Fibroblast of pulmonary artery (primary cell): ENCODE measurements around the gene RHCE.
"Not testable (repeated sequence)": the region's sequence is repeated elsewhere in the genome, so short reads cannot be mapped to it uniquely, and the experiment has no call there.

ENCODE experiments used
- DNase-seq: peaks from one replicate; pipeline ENCODE4 v3.0.0-alpha.2; 2010; ENCODE audit warnings: low read depth
- H3K4me3 ChIP-seq: replicated peaks from 2 replicates; pipeline ENCODE4 v1.5.1; 2011; ENCODE audit warnings: low read depth, mild to moderate bottlenecking, control low read depth, low read length, moderate library complexity
- TF ChIP-seq, protein P1 (sequence below): IDR thresholded peaks from 2 replicates; pipeline ENCODE4 v1.5.1; 2011; ENCODE audit warnings: mild to moderate bottlenecking, control low read depth, low read length, inconsistent platforms; ENCODE audit errors: missing control alignments

The RHCE gene

DNA sequence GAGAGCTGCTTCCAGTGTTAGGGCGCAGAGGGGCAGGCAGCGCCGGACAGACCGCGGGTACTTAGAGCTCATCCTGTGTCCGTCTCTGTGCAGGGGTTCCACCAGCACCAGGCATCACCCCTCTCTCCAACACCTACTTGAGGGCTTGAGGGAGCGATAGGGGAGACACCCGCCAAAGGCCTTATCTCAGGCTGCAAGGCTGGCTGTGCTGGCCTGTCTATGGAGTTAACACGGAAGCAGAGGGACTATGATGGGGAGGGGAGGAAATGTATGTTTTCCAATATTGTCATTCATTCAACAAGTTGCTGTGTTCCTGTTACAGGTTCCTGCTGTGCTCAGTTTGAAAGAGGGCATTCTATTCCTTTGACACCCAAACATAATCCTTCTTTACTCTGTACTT lies at the start of gene RHCE:
RHCE (minus strand) TSS at position 111 of the 400 bp plus-strand sequence; CDS start at position 72, 39 bp downstream.
- not testable (repeated sequence) for DNase-seq

DNA sequence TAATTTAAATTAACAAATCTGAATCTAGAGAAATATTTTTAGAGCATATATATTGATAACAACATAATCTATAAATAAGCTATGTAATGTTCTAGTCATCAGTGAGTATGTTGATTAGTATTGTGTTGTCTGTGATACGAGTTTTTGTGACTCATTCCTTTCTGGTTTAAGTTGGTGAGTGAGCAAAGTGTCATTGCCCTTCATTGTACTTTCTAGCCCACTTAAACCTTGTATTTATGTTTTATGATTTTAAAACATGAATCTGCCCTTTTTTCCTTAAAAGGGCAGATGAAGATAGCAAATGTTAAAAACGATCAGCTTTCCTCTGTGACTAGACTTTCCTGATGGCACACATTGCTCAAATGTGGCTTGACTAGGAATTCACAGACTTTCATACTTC lies 48.6 kb upstream of the RHCE start:
- H3K4me3 ChIP-seq = no peak overlapping the region
- TF ChIP-seq, protein P1, sequence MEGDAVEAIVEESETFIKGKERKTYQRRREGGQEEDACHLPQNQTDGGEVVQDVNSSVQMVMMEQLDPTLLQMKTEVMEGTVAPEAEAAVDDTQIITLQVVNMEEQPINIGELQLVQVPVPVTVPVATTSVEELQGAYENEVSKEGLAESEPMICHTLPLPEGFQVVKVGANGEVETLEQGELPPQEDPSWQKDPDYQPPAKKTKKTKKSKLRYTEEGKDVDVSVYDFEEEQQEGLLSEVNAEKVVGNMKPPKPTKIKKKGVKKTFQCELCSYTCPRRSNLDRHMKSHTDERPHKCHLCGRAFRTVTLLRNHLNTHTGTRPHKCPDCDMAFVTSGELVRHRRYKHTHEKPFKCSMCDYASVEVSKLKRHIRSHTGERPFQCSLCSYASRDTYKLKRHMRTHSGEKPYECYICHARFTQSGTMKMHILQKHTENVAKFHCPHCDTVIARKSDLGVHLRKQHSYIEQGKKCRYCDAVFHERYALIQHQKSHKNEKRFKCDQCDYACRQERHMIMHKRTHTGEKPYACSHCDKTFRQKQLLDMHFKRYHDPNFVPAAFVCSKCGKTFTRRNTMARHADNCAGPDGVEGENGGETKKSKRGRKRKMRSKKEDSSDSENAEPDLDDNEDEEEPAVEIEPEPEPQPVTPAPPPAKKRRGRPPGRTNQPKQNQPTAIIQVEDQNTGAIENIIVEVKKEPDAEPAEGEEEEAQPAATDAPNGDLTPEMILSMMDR = no peak
- DNase-seq = peak; percentile 55

More for the DNA sequence above, at the start of gene RHCE:
- H3K4me3 ChIP-seq = not testable (repeated sequence)

- TF ChIP-seq, protein P1 = no peak
- no peak overlapping the region for H3K4me3 ChIP-seq
- peak; percentile 84 for DNase-seq
Observed at GRCh38 chr1:25468033-25468432, 47.4 kb upstream of the RHCE start.

DNA sequence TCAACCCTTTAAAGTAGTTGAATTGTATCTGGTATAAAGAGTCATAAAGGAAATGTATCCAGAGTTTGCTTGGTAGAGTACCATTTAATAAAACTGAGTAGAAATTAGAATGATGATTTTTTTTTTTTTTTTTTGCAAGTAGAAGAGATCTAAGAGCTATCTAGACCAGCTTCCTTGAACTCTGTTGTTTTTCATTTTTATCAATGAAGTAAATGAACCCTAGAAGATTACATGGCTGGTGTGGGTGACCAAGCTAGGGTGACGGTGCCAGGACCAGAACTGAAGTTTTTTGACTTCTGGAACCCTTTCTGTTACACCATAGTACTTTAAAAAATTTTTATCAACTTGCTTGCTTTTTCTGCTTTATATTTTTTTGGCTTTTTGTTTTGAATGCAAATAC lies 47.0 kb upstream of the RHCE start:
- DNase-seq = no peak

GRCh38 chr1:25467193-25467592 lies 46.6 kb upstream of the RHCE start:
- H3K4me3 ChIP-seq = no peak overlapping the region
- TF ChIP-seq, protein P1 = no peak
- no peak for DNase-seq

More for the DNA sequence above, 47.0 kb upstream of the RHCE start:
- TF ChIP-seq, protein P1 = no peak
- no peak overlapping the region for H3K4me3 ChIP-seq

DNA sequence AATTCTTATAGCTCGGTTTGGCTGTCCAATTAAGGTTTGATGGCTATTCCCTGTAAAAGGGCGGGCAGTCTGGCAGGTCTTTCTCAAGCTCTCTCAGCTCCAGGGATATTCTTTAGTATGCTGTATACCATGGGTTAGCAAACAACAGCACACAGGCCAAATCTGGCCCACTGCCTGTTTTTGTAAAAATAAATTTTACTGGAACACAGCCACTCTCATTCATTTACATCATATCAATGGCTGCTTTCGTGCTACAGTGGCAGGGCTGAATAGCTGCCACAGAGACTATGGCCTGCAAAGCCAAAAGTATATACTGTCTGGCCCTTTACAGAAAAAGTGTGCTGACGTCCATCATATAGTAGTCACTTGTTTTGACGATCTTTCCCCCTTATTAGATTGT lies 42.1 kb upstream of the RHCE start:
- H3K4me3 ChIP-seq = no peak overlapping the region
- peak; percentile 49 for DNase-seq
- TF ChIP-seq, protein P1 = no peak

DNA sequence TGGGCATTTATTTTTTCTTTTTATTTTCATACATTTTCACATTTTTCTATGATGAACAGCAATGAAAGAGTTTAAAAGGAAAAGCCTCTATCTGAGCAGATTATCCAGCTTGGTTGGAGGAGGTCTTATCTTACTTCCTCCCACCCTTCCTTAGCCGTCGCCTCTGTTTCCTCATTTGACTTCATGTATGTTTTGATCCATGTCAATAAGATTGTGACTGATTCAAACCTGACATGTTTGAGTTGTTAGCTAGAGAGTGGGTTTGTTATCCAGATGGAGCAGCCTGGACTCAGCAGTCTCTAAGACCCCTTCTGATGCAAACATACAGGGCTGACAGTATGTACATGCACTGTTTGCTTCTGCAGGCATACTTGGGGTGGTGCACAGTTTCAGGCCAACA lies 41.2 kb upstream of the RHCE start:
- no peak overlapping the region for H3K4me3 ChIP-seq
- TF ChIP-seq, protein P1 = no peak
- DNase-seq = no peak

GRCh38 chr1:25460816-25461215 lies 40.2 kb upstream of the RHCE start:
- not testable (repeated sequence) for DNase-seq, H3K4me3 ChIP-seq
